Measurements from ENCODE around the gene VSTM4. TPM values are rescaled to one million over a fixed set of nuclear protein-coding genes. Genes with fewer than 3 reads are reported as not detected.

VSTM4 gene
- total and polyA plus RNA-seq, 2 of the 4 experiments (the other 2 are of a cell fraction): 2.4 to 2.9 TPM

DNA sequence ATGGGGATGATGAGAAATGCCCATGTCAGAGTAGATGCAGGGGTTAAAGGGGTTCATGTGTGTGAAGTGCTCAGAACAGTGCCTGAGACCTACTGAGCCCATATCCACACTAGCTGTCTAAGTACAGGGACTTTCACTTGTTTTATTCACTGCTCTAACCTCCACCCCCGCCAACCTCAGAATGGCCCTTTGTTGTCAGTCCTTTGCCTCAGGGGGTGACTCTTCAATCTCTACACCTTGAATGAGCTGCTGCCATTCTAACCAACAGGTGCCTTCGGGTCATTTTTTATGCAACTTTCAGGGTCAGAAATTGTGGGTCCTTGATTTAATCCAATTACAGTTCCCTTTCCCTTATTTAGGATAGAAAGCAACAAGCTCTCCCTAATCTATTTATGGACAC, 26.2 kb downstream of the VSTM4 start:
- no peak overlapping the region for H3K4ac ChIP-seq (ENCODE audit: low read depth, low read length)
- no peak overlapping the region for H2BK5ac ChIP-seq (ENCODE audit: low read depth, low read length, poor library complexity, severe bottlenecking)
- H3K9me1 ChIP-seq (ENCODE audit: insufficient read depth, low read length): peaks cover 4% of the 10 kb centered on the region; the same call in 1 of the 2 replicates
- no CpG with 5 or more reads among the region's 2 CpGs for WGBS, 2 experiments (ENCODE audit: extremely low coverage in 2 of 2, insufficient read length in 1 of 2)
- in situ Hi-C loops (cut with MboI; ENCODE audit: low sequenced_read_pairs) (no loop called here), dilution Hi-C loops (cut with HindIII; ENCODE audit: low sequenced_read_pairs, unreplicated experiment) (no loop called here), intact Hi-C loops (cut with micrococcal nuclease) (no loop called here)
- DNase-seq: no peak
- H3K14ac ChIP-seq (replicated peaks; ENCODE audit: low read depth, low read length): no peak overlapping the region
- H4K5ac ChIP-seq (ENCODE audit: low read depth, low read length): no peak overlapping the region
- H3K4me1 ChIP-seq (ENCODE audit: control insufficient read depth, insufficient read depth, low read length): peaks cover 4% of the 10 kb centered on the region; the same call in 1 of the 2 replicates
- no peaks in the 10 kb centered on the region; a peak in 1 of 4 replicates for H3K79me1 ChIP-seq (ENCODE audit: low read depth in 1 of 2, low read length in 2 of 2)
- H4K8ac ChIP-seq (ENCODE audit: low read depth in 2 of 2, low read length in 2 of 2): no peak overlapping the region
- no peak overlapping the region for H3K23ac ChIP-seq (ENCODE audit: low read depth, low read length)
- no peak overlapping the region for H2AK5ac ChIP-seq (ENCODE audit: low read depth, low read length)
- H4K20me1 ChIP-seq (ENCODE audit: insufficient read depth, low read length): no peaks in the 10 kb centered on the region
- no peak for ATAC-seq (ENCODE audit: low read depth)
- no peak overlapping the region for H3K27ac ChIP-seq (ENCODE audit: insufficient read depth, low read length)
- H3K27me3 ChIP-seq (ENCODE audit: control insufficient read depth, insufficient read depth, low read length): no peaks in the 10 kb centered on the region
- H3K4me2 ChIP-seq (ENCODE audit: low read depth, low read length): no peak overlapping the region
- no peak overlapping the region for H2AFZ ChIP-seq (replicated peaks; ENCODE audit: low read length, poor library complexity)
- H3K36me3 ChIP-seq (ENCODE audit: control insufficient read depth, insufficient read depth, low read length): no peaks in the 10 kb centered on the region; the same call in none of the 2 replicates
- H2BK20ac ChIP-seq (ENCODE audit: low read depth, low read length): no peak overlapping the region
- no peak overlapping the region for H4K91ac ChIP-seq (ENCODE audit: insufficient read depth, low read depth, low read length)
- peaks cover 3% of the 10 kb centered on the region; the same call in 1 of the 2 replicates for H3K9me3 ChIP-seq (ENCODE audit: control insufficient read depth, insufficient read depth, low read length)
- H3K18ac ChIP-seq (ENCODE audit: low read depth, low read length): no peak overlapping the region; the same call in 1 of the 2 replicates
- H3K4me3 ChIP-seq (ENCODE audit: insufficient read depth, low read depth, low read length): no peak overlapping the region
- H2BK15ac ChIP-seq (ENCODE audit: low read depth, low read length): no peak overlapping the region
- BruUV-seq (replicated peaks): no TSS peak
- H2AK9ac ChIP-seq (replicated peaks; ENCODE audit: low read depth, low read length, poor library complexity): no peak overlapping the region
- POLR2A ChIA-PET (ENCODE audit: unreplicated experiment): no interaction called here
- CTCF ChIA-PET: no interaction called here
- H2BK120ac ChIP-seq (ENCODE audit: low read depth, low read length): no peak overlapping the region
- no peak overlapping the region for H3K9ac ChIP-seq (ENCODE audit: low read depth, low read length)
- no peak overlapping the region for H3K56ac ChIP-seq (ENCODE audit: extremely low read depth, insufficient read depth, low read length)
- TF ChIP-seq MAZ (IDR thresholded peaks at IDR 0.05; ENCODE audit: borderline replicate concordance, low read depth, low read length) (no peak), RAD21 (IDR thresholded peaks at IDR 0.05; ENCODE audit: low read length) (no peak), MAFK (IDR thresholded peaks at IDR 0.05; ENCODE audit: low read depth, low read length) (no peak), POLR2A (IDR thresholded peaks at IDR 0.05; ENCODE audit: low read depth, low read length) (no peak), SMC3 (IDR thresholded peaks at IDR 0.05; ENCODE audit: low read depth, low read length) (no peak), RCOR1 (IDR thresholded peaks at IDR 0.05; ENCODE audit: insufficient replicate concordance, low read length) (no peak), FOS (IDR thresholded peaks at IDR 0.05; ENCODE audit: low read depth, low read length) (no peak), NFE2L2 (IDR thresholded peaks at IDR 0.05; ENCODE audit: low read depth, low read length) (no peak), CHD1 (IDR thresholded peaks at IDR 0.05; ENCODE audit: low read depth, low read length) (no peak), RFX5 (IDR thresholded peaks at IDR 0.05; ENCODE audit: low read depth, low read length) (no peak), BHLHE40 (IDR thresholded peaks at IDR 0.05; ENCODE audit: low read depth, low read length) (no peak), MXI1 (IDR thresholded peaks at IDR 0.05; ENCODE audit: borderline replicate concordance, low read depth, low read length) (no peak), CEBPB (IDR thresholded peaks at IDR 0.05; ENCODE audit: low read depth, low read length) (no peak)
- TF ChIP-seq, protein P1, sequence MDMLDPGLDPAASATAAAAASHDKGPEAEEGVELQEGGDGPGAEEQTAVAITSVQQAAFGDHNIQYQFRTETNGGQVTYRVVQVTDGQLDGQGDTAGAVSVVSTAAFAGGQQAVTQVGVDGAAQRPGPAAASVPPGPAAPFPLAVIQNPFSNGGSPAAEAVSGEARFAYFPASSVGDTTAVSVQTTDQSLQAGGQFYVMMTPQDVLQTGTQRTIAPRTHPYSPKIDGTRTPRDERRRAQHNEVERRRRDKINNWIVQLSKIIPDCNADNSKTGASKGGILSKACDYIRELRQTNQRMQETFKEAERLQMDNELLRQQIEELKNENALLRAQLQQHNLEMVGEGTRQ (IDR thresholded peaks at IDR 0.05; ENCODE audit: low read depth, low read length): no peak
- TF ChIP-seq, protein P2, sequence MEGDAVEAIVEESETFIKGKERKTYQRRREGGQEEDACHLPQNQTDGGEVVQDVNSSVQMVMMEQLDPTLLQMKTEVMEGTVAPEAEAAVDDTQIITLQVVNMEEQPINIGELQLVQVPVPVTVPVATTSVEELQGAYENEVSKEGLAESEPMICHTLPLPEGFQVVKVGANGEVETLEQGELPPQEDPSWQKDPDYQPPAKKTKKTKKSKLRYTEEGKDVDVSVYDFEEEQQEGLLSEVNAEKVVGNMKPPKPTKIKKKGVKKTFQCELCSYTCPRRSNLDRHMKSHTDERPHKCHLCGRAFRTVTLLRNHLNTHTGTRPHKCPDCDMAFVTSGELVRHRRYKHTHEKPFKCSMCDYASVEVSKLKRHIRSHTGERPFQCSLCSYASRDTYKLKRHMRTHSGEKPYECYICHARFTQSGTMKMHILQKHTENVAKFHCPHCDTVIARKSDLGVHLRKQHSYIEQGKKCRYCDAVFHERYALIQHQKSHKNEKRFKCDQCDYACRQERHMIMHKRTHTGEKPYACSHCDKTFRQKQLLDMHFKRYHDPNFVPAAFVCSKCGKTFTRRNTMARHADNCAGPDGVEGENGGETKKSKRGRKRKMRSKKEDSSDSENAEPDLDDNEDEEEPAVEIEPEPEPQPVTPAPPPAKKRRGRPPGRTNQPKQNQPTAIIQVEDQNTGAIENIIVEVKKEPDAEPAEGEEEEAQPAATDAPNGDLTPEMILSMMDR (conservative IDR thresholded peaks at IDR 0.05; ENCODE audit: low read depth, low read length): no peak
- TF ChIP-seq, protein P3, sequence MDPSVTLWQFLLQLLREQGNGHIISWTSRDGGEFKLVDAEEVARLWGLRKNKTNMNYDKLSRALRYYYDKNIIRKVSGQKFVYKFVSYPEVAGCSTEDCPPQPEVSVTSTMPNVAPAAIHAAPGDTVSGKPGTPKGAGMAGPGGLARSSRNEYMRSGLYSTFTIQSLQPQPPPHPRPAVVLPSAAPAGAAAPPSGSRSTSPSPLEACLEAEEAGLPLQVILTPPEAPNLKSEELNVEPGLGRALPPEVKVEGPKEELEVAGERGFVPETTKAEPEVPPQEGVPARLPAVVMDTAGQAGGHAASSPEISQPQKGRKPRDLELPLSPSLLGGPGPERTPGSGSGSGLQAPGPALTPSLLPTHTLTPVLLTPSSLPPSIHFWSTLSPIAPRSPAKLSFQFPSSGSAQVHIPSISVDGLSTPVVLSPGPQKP (IDR thresholded peaks at IDR 0.05; ENCODE audit: borderline replicate concordance, low read depth, low read length): no peak
